Ishikawa (cell line): ENCODE measurements around the gene OCSTAMP.

ENCODE experiments used
- CEBPB ChIP-seq: IDR thresholded peaks from 2 replicates; pipeline ENCODE4 v1.6.1; 2012
- EGR1 ChIP-seq: IDR thresholded peaks from 2 replicates; pipeline ENCODE4 v1.6.1; 2012
- EP300 ChIP-seq: IDR thresholded peaks from 2 replicates; pipeline ENCODE4 v1.6.1; 2012; ENCODE audit warnings: borderline replicate concordance
- RAD21 ChIP-seq: IDR thresholded peaks from 2 replicates; pipeline ENCODE4 v1.6.1; 2012; ENCODE audit warnings: low read depth
- TF ChIP-seq, protein P1 (sequence below): IDR thresholded peaks from 2 replicates; pipeline ENCODE4 v1.6.1; 2012

- TF ChIP-seq, protein P1, sequence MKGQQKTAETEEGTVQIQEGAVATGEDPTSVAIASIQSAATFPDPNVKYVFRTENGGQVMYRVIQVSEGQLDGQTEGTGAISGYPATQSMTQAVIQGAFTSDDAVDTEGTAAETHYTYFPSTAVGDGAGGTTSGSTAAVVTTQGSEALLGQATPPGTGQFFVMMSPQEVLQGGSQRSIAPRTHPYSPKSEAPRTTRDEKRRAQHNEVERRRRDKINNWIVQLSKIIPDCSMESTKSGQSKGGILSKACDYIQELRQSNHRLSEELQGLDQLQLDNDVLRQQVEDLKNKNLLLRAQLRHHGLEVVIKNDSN: no peak
- TF ChIP-seq RAD21 (no peak), CEBPB (no peak), EGR1 (no peak), EP300 (no peak)
These were observed 4.7 kb downstream of the OCSTAMP start for GRCh38 chr20:46545827-46546138.
